WERI-Rb-1 (cell line): ENCODE data around the gene KCNK3.
A peak's percentile ranks its signal among the peaks of the same experiment; 100 is the strongest.

Source experiments
- DNase-seq: peaks from one replicate; pipeline ENCODE4 v3.0.0-alpha.2; 2020
- H3K27ac ChIP-seq: fragments of 250-450 bp; sonication (Bioruptor Pico); 2 replicates; pipeline ENCODE4 v1.5.1; 2020; ENCODE audit warnings: mild to moderate bottlenecking, moderate library complexity
- H3K27me3 ChIP-seq: fragments of 250-450 bp; sonication (Bioruptor Pico); 2 replicates; pipeline ENCODE4 v1.5.1; 2021; ENCODE audit warnings: mild to moderate bottlenecking, low read depth, moderate library complexity; ENCODE audit not compliant: insufficient read depth, severe bottlenecking
- H3K36me3 ChIP-seq: fragments of 250-450 bp; sonication (Bioruptor Pico); 2 replicates; pipeline ENCODE4 v1.5.1; 2020; ENCODE audit warnings: mild to moderate bottlenecking, moderate library complexity
- H3K4me3 ChIP-seq: 2 replicates; pipeline ENCODE4 v1.5.1; 2011; ENCODE audit warnings: low read depth, mild to moderate bottlenecking, control low read depth, low read length
- H3K9me3 ChIP-seq: fragments of 250-450 bp; sonication (Bioruptor Pico); 2 replicates; pipeline ENCODE4 v1.5.1; 2021; ENCODE audit warnings: mild to moderate bottlenecking, moderate library complexity; ENCODE audit not compliant: severe bottlenecking
- CTCF ChIP-seq: IDR thresholded peaks from 2 replicates; pipeline ENCODE4 v1.5.1; 2011; ENCODE audit warnings: low read depth, mild to moderate bottlenecking, control low read depth, inconsistent platforms, low read length

The KCNK3 gene

GRCh38 chr2:26767894-26768487 lies 75.5 kb downstream of the KCNK3 start:
- peaks cover 4% of the 10 kb centered on the region for H3K9me3 ChIP-seq
- no peak overlapping the region for H3K4me3 ChIP-seq
- DNase-seq, result no peak
- no peak for TF ChIP-seq CTCF
- no peaks in the 10 kb centered on the region for H3K27me3 ChIP-seq
- H3K27ac ChIP-seq, result no peak overlapping the region
- H3K36me3 ChIP-seq, result peaks cover 30% of the 10 kb centered on the region

GRCh38 chr2:26768759-26769088 lies 76.2 kb downstream of the KCNK3 start:
- Histone ChIP-seq H3K9me3 (no peaks in the 10 kb centered on the region), H3K36me3 (peaks cover 31% of the 10 kb centered on the region), H3K27ac (no peak overlapping the region; the same call in 1 of the 2 replicates), H3K27me3 (no peaks in the 10 kb centered on the region), H3K4me3 (no peak overlapping the region)
- no peak for TF ChIP-seq CTCF
- DNase-seq, result no peak

GRCh38 chr2:26769089-26769761 lies 76.7 kb downstream of the KCNK3 start:
- Histone ChIP-seq H3K4me3 (no peak overlapping the region), H3K27me3 (no peaks in the 10 kb centered on the region), H3K27ac (peak overlapping the region; percentile 86), H3K9me3 (no peaks in the 10 kb centered on the region), H3K36me3 (peaks cover 36% of the 10 kb centered on the region)
- no peak for DNase-seq
- TF ChIP-seq CTCF, result no peak

GRCh38 chr2:26770986-26771586 lies 78.6 kb downstream of the KCNK3 start:
- peak; percentile 65 for TF ChIP-seq CTCF
- DNase-seq, result peak; percentile 65
- no peak overlapping the region for H3K4me3 ChIP-seq
- H3K27ac ChIP-seq, result peak overlapping the region; percentile 86
- H3K27me3 ChIP-seq, result no peaks in the 10 kb centered on the region
- peaks cover 54% of the 10 kb centered on the region for H3K36me3 ChIP-seq
- no peaks in the 10 kb centered on the region for H3K9me3 ChIP-seq

GRCh38 chr2:26772064-26773001 lies 79.8 kb downstream of the KCNK3 start:
- no peak overlapping the region for H3K4me3 ChIP-seq
- peak overlapping the region; percentile 86 for H3K27ac ChIP-seq
- no peaks in the 10 kb centered on the region for H3K9me3 ChIP-seq
- peak; percentile 94 for DNase-seq
- no peak for TF ChIP-seq CTCF
- H3K27me3 ChIP-seq, result no peaks in the 10 kb centered on the region
- peaks cover 67% of the 10 kb centered on the region for H3K36me3 ChIP-seq
